GM23248 (cell line): ENCODE results near the gene ANKRD11. TPM values are rescaled to one million over a fixed set of nuclear protein-coding genes. Genes with fewer than 3 reads are reported as not detected.
"Not testable (repeated sequence)": the region's sequence is repeated elsewhere in the genome, so short reads cannot be mapped to it uniquely, and the experiment has no call there.

Experiments used
- DNase-seq: peaks from one replicate; pipeline ENCODE4 v3.0.0-alpha.2; 2015
- H2AFZ ChIP-seq: fragments of 200-600 bp; sonication (generic); 2 replicates; pipeline ENCODE4 v1.6.1; 2016; ENCODE audit warnings: antibody characterized with exemption
- H3F3A ChIP-seq: fragments of 200-600 bp; sonication (generic); 2 replicates; pipeline ENCODE4 v1.6.1; 2016; ENCODE audit warnings: mild to moderate bottlenecking, antibody characterized with exemption, mixed run types; ENCODE audit not compliant: insufficient read depth
- H3K27ac ChIP-seq: fragments of 200-600 bp; sonication (generic); 2 replicates; pipeline ENCODE4 v1.5.1; 2016; ENCODE audit warnings: mild to moderate bottlenecking
- H3K27me3 ChIP-seq: fragments of 200-600 bp; sonication (generic); replicated peaks from 2 replicates; pipeline ENCODE4 v1.6.1; 2016; ENCODE audit warnings: mild to moderate bottlenecking; ENCODE audit not compliant: insufficient read depth
- H3K36me3 ChIP-seq: fragments of 200-600 bp; sonication (generic); 2 replicates; pipeline ENCODE4 v1.6.1; 2016; ENCODE audit warnings: low read depth, mild to moderate bottlenecking
- H3K4me1 ChIP-seq: fragments of 200-600 bp; sonication (generic); 2 replicates; pipeline ENCODE4 v1.6.1; 2016; ENCODE audit warnings: mild to moderate bottlenecking; ENCODE audit not compliant: insufficient read depth
- H3K4me2 ChIP-seq: fragments of 200-600 bp; sonication (generic); one replicate; pipeline ENCODE4 v1.6.1; 2016; ENCODE audit warnings: mild to moderate bottlenecking; ENCODE audit not compliant: unreplicated experiment
- H3K4me3 ChIP-seq: fragments of 200-600 bp; sonication (generic); 2 replicates; pipeline ENCODE4 v1.5.1; 2016; ENCODE audit warnings: mild to moderate bottlenecking
- H3K79me2 ChIP-seq: fragments of 200-600 bp; sonication (generic); 2 replicates; pipeline ENCODE4 v1.6.1; 2016; ENCODE audit warnings: mild to moderate bottlenecking; ENCODE audit not compliant: insufficient read depth
- H3K9ac ChIP-seq: fragments of 200-600 bp; sonication (generic); 2 replicates; pipeline ENCODE4 v1.6.1; 2016; ENCODE audit warnings: mild to moderate bottlenecking
- H3K9me2 ChIP-seq: fragments of 200-600 bp; sonication (generic); 2 replicates; pipeline ENCODE4 v1.6.1; 2016; ENCODE audit warnings: mixed run types, mild to moderate bottlenecking, moderate library complexity; ENCODE audit not compliant: insufficient read depth
- H3K9me3 ChIP-seq: fragments of 200-600 bp; sonication (generic); one replicate; pipeline ENCODE4 v1.6.1; 2017; ENCODE audit warnings: low read depth
- H4K20me1 ChIP-seq: fragments of 200-600 bp; sonication (generic); 2 replicates; pipeline ENCODE4 v1.6.0; 2016; ENCODE audit not compliant: insufficient read depth
- EZH2 ChIP-seq: fragments of 200-600 bp; sonication (generic); IDR thresholded peaks from 2 replicates; pipeline ENCODE4 v1.6.1; 2018; ENCODE audit warnings: antibody characterized with exemption, mild to moderate bottlenecking; ENCODE audit not compliant: insufficient read depth, poor library complexity, severe bottlenecking
- EZH2phosphoT487 ChIP-seq: fragments of 200-600 bp; sonication (generic); IDR thresholded peaks from 2 replicates; pipeline ENCODE4 v1.6.1; 2018; ENCODE audit warnings: antibody characterized with exemption, moderate library complexity, mild to moderate bottlenecking, low read depth; ENCODE audit not compliant: insufficient read depth
- WGBS, 2 experiments: methylation state at CpG; one replicate each; pipeline ENCODE4 v1.1.6; 2015 to 2017; ENCODE audit warnings: low lambda C conversion rate in 2 of 2, low coverage in 1 of 2; ENCODE audit errors: missing lambda C conversion rate in 2 of 2; 5-methylcytosine and 5-hydroxymethylcytosine counted together
- in situ Hi-C: fragments of 300-500 bp; cut with MboI; formaldehyde crosslinking; loops from 2 replicates; pipeline ENCODE4 v1.15.0; 2020
- polyA plus RNA-seq: library from polyadenylated mRNA; unstranded; fragments of >200 nt; fragmentation: Nextera tagmentation; extraction: Ambion mirVana; gene quantifications from 2 replicates; pipeline ENCODE4 v1.2.1, GENCODE V29; 2016
- total RNA-seq: library from RNA; depleted of rRNA; stranded (reverse); fragments of >200 nt; shearing (Covaris generic); gene quantifications from 2 replicates; pipeline ENCODE4 v1.2.3, GENCODE V29; 2014

The ANKRD11 gene
- total and polyA plus RNA-seq, 2 experiments from 2014 or later: 39.3 to 84.7 TPM

- H2AFZ ChIP-seq: no peak overlapping the region
- H3K9me2 ChIP-seq: no peaks in the 10 kb centered on the region
- 83 to 85% methylated on average over 17 of the region's 17 CpGs for WGBS, 2 experiments
- no peak for DNase-seq
- peaks cover 95% of the 10 kb centered on the region for H3K79me2 ChIP-seq
- no peaks in the 10 kb centered on the region for H3K36me3 ChIP-seq
- H3K27me3 ChIP-seq: no peaks in the 10 kb centered on the region
- H3K4me1 ChIP-seq: peaks cover 27% of the 10 kb centered on the region
- no peak overlapping the region for H3K4me3 ChIP-seq
- no peak overlapping the region; the same call in 1 of the 2 replicates for H3K9ac ChIP-seq
- H3K9me3 ChIP-seq: no peaks in the 10 kb centered on the region
- no peak for TF ChIP-seq EZH2
- no peak for TF ChIP-seq EZH2phosphoT487
- in situ Hi-C loops: no loop called here
- H4K20me1 ChIP-seq: peaks cover 68% of the 10 kb centered on the region
- peak overlapping the region; percentile 7 for H3K4me2 ChIP-seq
- H3K27ac ChIP-seq: peak overlapping the region; percentile 54
- peaks cover 29% of the 10 kb centered on the region; the same call in 1 of the 2 replicates for H3F3A ChIP-seq
Observed at GRCh38 chr16:89392881-89393737, 97.3 kb downstream of the ANKRD11 start.

- H3K9me3 ChIP-seq, in situ Hi-C loops, H3K9ac ChIP-seq, H3K27me3 ChIP-seq, H3K4me3 ChIP-seq, H3K9me2 ChIP-seq, H3K4me2 ChIP-seq, DNase-seq, H3K27ac ChIP-seq, H3K36me3 ChIP-seq, H2AFZ ChIP-seq: not testable (repeated sequence)
- WGBS, 2 experiments: 94 to 96% methylated on average over 8 to 15 of the region's 15 CpGs
- peaks cover 29% of the 10 kb centered on the region; the same call in 1 of the 2 replicates for H3F3A ChIP-seq
- H3K4me1 ChIP-seq: peaks cover 22% of the 10 kb centered on the region
- peaks cover 95% of the 10 kb centered on the region for H3K79me2 ChIP-seq
- peaks cover 52% of the 10 kb centered on the region for H4K20me1 ChIP-seq
Observed at GRCh38 chr16:89390224-89390583, 100.2 kb downstream of the ANKRD11 start.

- H3K9me2 ChIP-seq, H3K4me3 ChIP-seq, H3K9ac ChIP-seq, H3K27me3 ChIP-seq, H3K36me3 ChIP-seq, in situ Hi-C loops, H3K4me2 ChIP-seq, H2AFZ ChIP-seq, DNase-seq, H3K9me3 ChIP-seq, H3K27ac ChIP-seq: not testable (repeated sequence)
- WGBS, 2 experiments: 96 to 98% methylated on average over 9 to 44 of the region's 44 CpGs
- peaks cover 96% of the 10 kb centered on the region for H3K79me2 ChIP-seq
- peaks cover 25% of the 10 kb centered on the region; the same call in 1 of the 2 replicates for H3F3A ChIP-seq
- H4K20me1 ChIP-seq: peaks cover 49% of the 10 kb centered on the region
- H3K4me1 ChIP-seq: peaks cover 19% of the 10 kb centered on the region
Observed at GRCh38 chr16:89389504-89390223, 100.7 kb downstream of the ANKRD11 start.

- Histone ChIP-seq H3K79me2 (peaks cover 96% of the 10 kb centered on the region), H2AFZ (no peak overlapping the region), H3F3A (peaks cover 14% of the 10 kb centered on the region; the same call in 1 of the 2 replicates), H3K27me3 (no peaks in the 10 kb centered on the region), H3K9me3 (no peaks in the 10 kb centered on the region), H3K4me3 (no peak overlapping the region), H3K36me3 (no peaks in the 10 kb centered on the region; the same call in 1 of the 2 replicates), H3K9me2 (no peaks in the 10 kb centered on the region), H3K27ac (no peak overlapping the region), H4K20me1 (peaks cover 41% of the 10 kb centered on the region), H3K4me2 (no peak overlapping the region), H3K9ac (no peak overlapping the region), H3K4me1 (peaks cover 7% of the 10 kb centered on the region)
- DNase-seq: no peak
- in situ Hi-C loops: no loop called here
- 98% methylated on average over 9 of the region's 9 CpGs for WGBS, 2 experiments
- TF ChIP-seq EZH2: no peak
- no peak for TF ChIP-seq EZH2phosphoT487
Observed at GRCh38 chr16:89388536-89388935, 101.8 kb downstream of the ANKRD11 start.
